OCI-LY1 (cell line): ENCODE results near the gene TSSK3.

Experiments
- H2AFZ ChIP-seq: fragments of 200-600 bp; sonication (generic), shearing (Covaris generic); 2 replicates; pipeline ENCODE4 v1.6.0; 2014; ENCODE audit warnings: antibody characterized with exemption, mild to moderate bottlenecking, low read length
- H3F3A ChIP-seq: fragments of 200-600 bp; sonication (generic), shearing (Covaris generic); 2 replicates; pipeline ENCODE4 v1.6.0; 2014; ENCODE audit warnings: mild to moderate bottlenecking, antibody characterized with exemption, low read length, moderate library complexity; ENCODE audit not compliant: insufficient read depth
- H3K27ac ChIP-seq: fragments of 200-600 bp; sonication (generic); 2 replicates; pipeline ENCODE4 v1.5.1; 2014; ENCODE audit warnings: low read length, mixed run types, mild to moderate bottlenecking, low read depth; ENCODE audit not compliant: poor library complexity, severe bottlenecking
- H3K27me3 ChIP-seq: fragments of 200-600 bp; sonication (generic); 2 replicates; pipeline ENCODE4 v1.6.0; 2014; ENCODE audit warnings: antibody characterized with exemption, mild to moderate bottlenecking, low read length, moderate library complexity; ENCODE audit not compliant: insufficient read depth
- H3K36me3 ChIP-seq: fragments of 200-600 bp; sonication (generic); 2 replicates; pipeline ENCODE4 v1.6.1; 2014; ENCODE audit warnings: mild to moderate bottlenecking, antibody characterized with exemption, low read length, moderate library complexity, mixed read lengths; ENCODE audit not compliant: insufficient read depth
- H3K4me1 ChIP-seq: fragments of 200-600 bp; sonication (generic); 2 replicates; pipeline ENCODE4 v1.5.1; 2014; ENCODE audit warnings: mild to moderate bottlenecking, low read length, moderate library complexity; ENCODE audit not compliant: insufficient read depth, severe bottlenecking
- H3K4me2 ChIP-seq: fragments of 200-600 bp; sonication (generic), shearing (Covaris generic); 2 replicates; pipeline ENCODE4 v1.6.1; 2014; ENCODE audit warnings: low read length
- H3K4me3 ChIP-seq: fragments of 200-600 bp; sonication (generic); 2 replicates; pipeline ENCODE4 v1.5.1; 2014; ENCODE audit warnings: low read length, low read depth, mild to moderate bottlenecking, mixed read lengths; ENCODE audit not compliant: poor library complexity, severe bottlenecking
- H3K79me2 ChIP-seq: fragments of 200-600 bp; shearing (Covaris generic); 2 replicates; pipeline ENCODE4 v1.6.1; 2016; ENCODE audit warnings: mixed run types, low read length, mixed read lengths; ENCODE audit not compliant: insufficient read depth
- H3K9ac ChIP-seq: fragments of 200-600 bp; sonication (generic), shearing (Covaris generic); 2 replicates; pipeline ENCODE4 v1.6.1; 2014; ENCODE audit warnings: mild to moderate bottlenecking, low read length, mixed read lengths
- H3K9me2 ChIP-seq: fragments of 200-600 bp; sonication (generic), shearing (Covaris generic); 2 replicates; pipeline ENCODE4 v1.6.1; 2014; ENCODE audit warnings: low read depth, mild to moderate bottlenecking, low read length, mixed read lengths
- H3K9me3 ChIP-seq: fragments of 200-600 bp; shearing (Covaris generic); 2 replicates; pipeline ENCODE4 v1.6.1; 2014; ENCODE audit warnings: low read length, mixed read lengths
- H4K20me1 ChIP-seq: fragments of 200-600 bp; sonication (generic), shearing (Covaris generic); 2 replicates; pipeline ENCODE4 v1.6.0; 2016; ENCODE audit warnings: mild to moderate bottlenecking, low read length; ENCODE audit not compliant: insufficient read depth
- EZH2 ChIP-seq: fragments of 200-600 bp; sonication (generic), shearing (Covaris generic); IDR thresholded peaks from 2 replicates; pipeline ENCODE4 v1.8.0; 2017; ENCODE audit warnings: borderline replicate concordance, mixed run types, mild to moderate bottlenecking, antibody characterized with exemption, low read length, moderate library complexity, mixed read lengths
- TF ChIP-seq, protein P1 (sequence below): fragments of 200-600 bp; sonication (generic), shearing (Covaris generic); IDR thresholded peaks from 2 replicates; pipeline ENCODE4 v1.5.1; 2017; ENCODE audit warnings: mild to moderate bottlenecking, antibody characterized with exemption, low read length, moderate library complexity, mixed read lengths

TSSK3 gene

DNA sequence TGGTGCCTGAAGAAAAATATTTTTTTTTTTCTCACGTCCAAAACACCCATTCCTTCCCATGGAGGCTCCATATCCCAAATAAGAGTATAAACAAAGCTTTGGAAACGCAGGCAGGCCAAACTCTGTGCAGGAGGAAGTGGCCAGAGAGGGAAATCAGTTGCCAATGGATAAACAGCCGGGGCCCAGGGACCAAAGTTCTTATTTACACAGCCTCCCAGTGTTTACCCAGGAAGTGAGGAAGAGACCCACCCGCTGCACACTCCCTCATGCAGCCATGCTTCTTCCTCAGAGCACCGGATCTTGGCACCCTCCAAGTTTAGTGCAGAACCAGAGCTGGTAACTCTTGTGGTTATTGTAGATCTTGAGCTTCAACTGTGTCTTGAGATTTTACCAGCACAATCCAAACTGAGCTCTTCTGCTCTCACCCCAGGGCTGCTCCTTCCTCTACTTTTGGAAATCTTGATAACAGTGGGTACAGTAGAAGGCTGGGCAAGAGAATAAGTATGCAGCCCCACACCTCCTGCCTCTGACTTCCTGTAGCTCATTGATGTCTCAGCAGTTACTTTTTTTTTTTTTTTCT, 40.5 kb upstream of the TSSK3 start:
- H3K27me3 ChIP-seq: no peaks in the 10 kb centered on the region
- H3K4me2 ChIP-seq: peak overlapping the region; percentile 62; the same call in 1 of the 2 replicates
- peaks cover 58% of the 10 kb centered on the region for H3K4me1 ChIP-seq
- no peak overlapping the region for H3K4me3 ChIP-seq
- no peaks in the 10 kb centered on the region for H3K9me3 ChIP-seq
- TF ChIP-seq, protein P1, sequence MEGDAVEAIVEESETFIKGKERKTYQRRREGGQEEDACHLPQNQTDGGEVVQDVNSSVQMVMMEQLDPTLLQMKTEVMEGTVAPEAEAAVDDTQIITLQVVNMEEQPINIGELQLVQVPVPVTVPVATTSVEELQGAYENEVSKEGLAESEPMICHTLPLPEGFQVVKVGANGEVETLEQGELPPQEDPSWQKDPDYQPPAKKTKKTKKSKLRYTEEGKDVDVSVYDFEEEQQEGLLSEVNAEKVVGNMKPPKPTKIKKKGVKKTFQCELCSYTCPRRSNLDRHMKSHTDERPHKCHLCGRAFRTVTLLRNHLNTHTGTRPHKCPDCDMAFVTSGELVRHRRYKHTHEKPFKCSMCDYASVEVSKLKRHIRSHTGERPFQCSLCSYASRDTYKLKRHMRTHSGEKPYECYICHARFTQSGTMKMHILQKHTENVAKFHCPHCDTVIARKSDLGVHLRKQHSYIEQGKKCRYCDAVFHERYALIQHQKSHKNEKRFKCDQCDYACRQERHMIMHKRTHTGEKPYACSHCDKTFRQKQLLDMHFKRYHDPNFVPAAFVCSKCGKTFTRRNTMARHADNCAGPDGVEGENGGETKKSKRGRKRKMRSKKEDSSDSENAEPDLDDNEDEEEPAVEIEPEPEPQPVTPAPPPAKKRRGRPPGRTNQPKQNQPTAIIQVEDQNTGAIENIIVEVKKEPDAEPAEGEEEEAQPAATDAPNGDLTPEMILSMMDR: no peak
- TF ChIP-seq EZH2: no peak
- 0 out of 2 replicates have a peak, but pooled peaks cover 5% of the 10 kb centered on the region for H3F3A ChIP-seq
- H3K27ac ChIP-seq: peak overlapping the region; percentile 92
- no peaks in the 10 kb centered on the region for H3K9me2 ChIP-seq
- peak overlapping the region; percentile 35; the same call in 1 of the 2 replicates for H3K9ac ChIP-seq
- H3K36me3 ChIP-seq: peaks cover 93% of the 10 kb centered on the region
- no peak overlapping the region for H2AFZ ChIP-seq
- H3K79me2 ChIP-seq: no peaks in the 10 kb centered on the region
- H4K20me1 ChIP-seq: no peaks in the 10 kb centered on the region

DNA sequence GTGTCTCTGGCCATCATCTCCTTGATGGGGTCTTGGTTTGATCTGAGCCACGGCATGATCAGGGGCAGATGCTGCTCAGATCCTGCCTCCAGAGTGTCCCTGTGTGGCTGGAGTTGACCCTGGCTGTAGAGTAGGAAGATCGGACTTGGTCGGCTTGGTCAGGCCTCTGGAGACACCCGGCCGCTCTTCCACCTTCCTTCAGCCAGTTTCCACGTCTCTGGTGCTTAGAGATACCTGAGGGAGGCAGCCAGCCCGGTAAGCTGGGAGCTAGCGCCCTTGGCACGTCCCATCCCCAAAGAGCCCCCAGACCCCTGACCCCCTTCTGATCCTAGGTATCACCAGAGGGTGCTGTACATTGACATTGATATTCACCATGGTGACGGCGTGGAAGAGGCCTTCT, 35.1 kb upstream of the TSSK3 start:
- no peaks in the 10 kb centered on the region for H3K27me3 ChIP-seq
- peaks cover 98% of the 10 kb centered on the region for H3K36me3 ChIP-seq
- no peaks in the 10 kb centered on the region for H4K20me1 ChIP-seq
- H3K79me2 ChIP-seq: no peaks in the 10 kb centered on the region
- 0 out of 2 replicates have a peak, but pooled peaks cover 5% of the 10 kb centered on the region for H3F3A ChIP-seq
- H3K9me3 ChIP-seq: no peaks in the 10 kb centered on the region
- no peak overlapping the region for H3K4me3 ChIP-seq
- H3K9me2 ChIP-seq: no peaks in the 10 kb centered on the region
- no peak overlapping the region for H2AFZ ChIP-seq
- H3K9ac ChIP-seq: no peak overlapping the region
- H3K4me2 ChIP-seq: no peak overlapping the region
- TF ChIP-seq EZH2: no peak
- TF ChIP-seq, protein P1: no peak
- no peak overlapping the region for H3K27ac ChIP-seq
- H3K4me1 ChIP-seq: peaks cover 12% of the 10 kb centered on the region

DNA sequence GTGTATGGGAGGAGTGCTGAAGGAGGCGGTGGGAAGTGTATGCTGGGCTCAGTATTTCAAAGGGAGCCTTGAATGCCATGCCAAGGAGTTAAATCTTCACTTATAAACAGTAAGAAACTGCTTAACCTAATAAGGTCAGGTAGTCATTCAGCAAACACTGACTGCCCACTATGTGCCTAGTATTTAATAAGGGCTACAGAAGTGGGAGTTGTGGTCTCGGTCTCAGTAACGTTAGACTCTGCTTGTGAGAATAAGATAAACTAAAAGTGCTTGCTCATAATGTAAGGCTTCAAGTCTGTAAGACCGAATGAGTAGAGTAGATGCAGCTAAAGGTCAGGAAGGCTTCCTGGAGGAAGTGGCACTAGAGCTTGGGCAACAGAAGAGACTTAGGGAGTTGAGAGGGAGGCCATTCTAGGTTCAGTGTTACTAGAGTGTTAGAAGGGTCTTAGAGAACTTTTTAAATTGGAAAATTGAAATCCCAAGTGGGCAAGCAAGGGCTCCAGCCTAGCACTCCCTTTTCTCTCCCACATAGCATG, 32.3 kb upstream of the TSSK3 start:
- peaks cover 27% of the 10 kb centered on the region for H3K4me1 ChIP-seq
- no peaks in the 10 kb centered on the region for H3K9me3 ChIP-seq
- H3K9ac ChIP-seq: no peak overlapping the region
- peaks cover 97% of the 10 kb centered on the region for H3K36me3 ChIP-seq
- no peak overlapping the region for H3K4me2 ChIP-seq
- no peaks in the 10 kb centered on the region for H4K20me1 ChIP-seq
- no peaks in the 10 kb centered on the region for H3K9me2 ChIP-seq
- no peak overlapping the region for H3K4me3 ChIP-seq
- no peak for TF ChIP-seq EZH2
- TF ChIP-seq, protein P1: no peak
- H3K27me3 ChIP-seq: no peaks in the 10 kb centered on the region
- no peak overlapping the region for H2AFZ ChIP-seq
- H3K79me2 ChIP-seq: peaks cover 4% of the 10 kb centered on the region; the same call in 1 of the 2 replicates
- H3F3A ChIP-seq: peaks cover 15% of the 10 kb centered on the region
- H3K27ac ChIP-seq: no peak overlapping the region
